ENCODE results near the gene FAM20A. TPM values are rescaled to one million over a fixed set of nuclear protein-coding genes. Genes with fewer than 3 reads are reported as not detected.

The FAM20A gene
- total RNA-seq, 2 experiments from 2014 or later = not detected

- H3K4me1 Mint-ChIP-seq (ENCODE audit: low read depth) = no peaks in the 10 kb centered on the region
- no peaks in the 10 kb centered on the region for H3K27me3 Mint-ChIP-seq (ENCODE audit: low read depth)
- CTCF ChIA-PET = no interaction called here
- no peak overlapping the region for H3K4me3 Mint-ChIP-seq
- no peaks in the 10 kb centered on the region for H3K36me3 Mint-ChIP-seq (ENCODE audit: low read depth)
- H3K27ac Mint-ChIP-seq = no peak overlapping the region
- no peak for DNase-seq
- intact Hi-C loops (cut with micrococcal nuclease) = no loop called here
- no peaks in the 10 kb centered on the region for H3K9me3 Mint-ChIP-seq
Measured at GRCh38 chr17:68567581-68567980, 33.6 kb downstream of the FAM20A start.

- no peak overlapping the region for H3K4me3 Mint-ChIP-seq
- intact Hi-C loops (cut with micrococcal nuclease) = no loop called here
- H3K9me3 Mint-ChIP-seq = no peaks in the 10 kb centered on the region
- no peaks in the 10 kb centered on the region for H3K27me3 Mint-ChIP-seq (ENCODE audit: low read depth)
- H3K27ac Mint-ChIP-seq = no peak overlapping the region
- no peak for DNase-seq
- CTCF ChIA-PET = no interaction called here
- no peaks in the 10 kb centered on the region for H3K4me1 Mint-ChIP-seq (ENCODE audit: low read depth)
- no peaks in the 10 kb centered on the region for H3K36me3 Mint-ChIP-seq (ENCODE audit: low read depth)
Measured at GRCh38 chr17:68567035-68567434, 34.1 kb downstream of the FAM20A start.

- no peak overlapping the region for H3K4me3 Mint-ChIP-seq
- CTCF ChIA-PET = no interaction called here
- no peak overlapping the region for H3K27ac Mint-ChIP-seq
- no peaks in the 10 kb centered on the region for H3K9me3 Mint-ChIP-seq
- no peaks in the 10 kb centered on the region for H3K27me3 Mint-ChIP-seq (ENCODE audit: low read depth)
- H3K4me1 Mint-ChIP-seq (ENCODE audit: low read depth) = no peaks in the 10 kb centered on the region
- no peak for DNase-seq
- no peaks in the 10 kb centered on the region for H3K36me3 Mint-ChIP-seq (ENCODE audit: low read depth)
- intact Hi-C loops (cut with micrococcal nuclease) = no loop called here
Measured at GRCh38 chr17:68566442-68566738, 34.8 kb downstream of the FAM20A start.

- H3K27me3 Mint-ChIP-seq (ENCODE audit: low read depth) = no peaks in the 10 kb centered on the region
Measured at GRCh38 chr17:68565661-68566441, 35.3 kb downstream of the FAM20A start.

GRCh38 chr17:68564415-68565111 lies 36.6 kb downstream of the FAM20A start:
- intact Hi-C loops (cut with micrococcal nuclease) = no loop called here
- CTCF ChIA-PET = interaction anchor here (0.6 kb wide), 1 partner anchor 1015 kb away, joined by 3 read pairs; no protein-coding TSS in a partner anchor
- no peak for DNase-seq
- H3K36me3 Mint-ChIP-seq (ENCODE audit: low read depth) = no peaks in the 10 kb centered on the region
- no peaks in the 10 kb centered on the region for H3K4me1 Mint-ChIP-seq (ENCODE audit: low read depth)
- no peak overlapping the region for H3K27ac Mint-ChIP-seq
- H3K27me3 Mint-ChIP-seq (ENCODE audit: low read depth) = no peaks in the 10 kb centered on the region
- H3K9me3 Mint-ChIP-seq = no peaks in the 10 kb centered on the region
- no peak overlapping the region for H3K4me3 Mint-ChIP-seq

More at GRCh38 chr17:68565661-68566441, 35.3 kb downstream of the FAM20A start:
- Mint-ChIP-seq H3K9me3 (no peaks in the 10 kb centered on the region), H3K36me3 (ENCODE audit: low read depth) (no peaks in the 10 kb centered on the region), H3K4me3 (no peak overlapping the region), H3K27ac (no peak overlapping the region), H3K4me1 (ENCODE audit: low read depth) (no peaks in the 10 kb centered on the region)
- intact Hi-C loops (cut with micrococcal nuclease) = no loop called here
- CTCF ChIA-PET = no interaction called here
- DNase-seq = no peak

- H3K9me3 Mint-ChIP-seq = no peaks in the 10 kb centered on the region
Measured at GRCh38 chr17:68562736-68563135, 38.4 kb downstream of the FAM20A start.

GRCh38 chr17:68560966-68561720 lies 40.0 kb downstream of the FAM20A start:
- no peak overlapping the region for H3K4me3 Mint-ChIP-seq
- no peaks in the 10 kb centered on the region for H3K9me3 Mint-ChIP-seq
- no peaks in the 10 kb centered on the region for H3K36me3 Mint-ChIP-seq (ENCODE audit: low read depth)
- no peaks in the 10 kb centered on the region for H3K4me1 Mint-ChIP-seq (ENCODE audit: low read depth)
- CTCF ChIA-PET = no interaction called here
- H3K27ac Mint-ChIP-seq = no peak overlapping the region
- no peaks in the 10 kb centered on the region for H3K27me3 Mint-ChIP-seq (ENCODE audit: low read depth)
- intact Hi-C loops (cut with micrococcal nuclease) = no loop called here
- DNase-seq = no peak

More at GRCh38 chr17:68562736-68563135, 38.4 kb downstream of the FAM20A start:
- Mint-ChIP-seq H3K27ac (no peak overlapping the region), H3K4me3 (no peak overlapping the region), H3K4me1 (ENCODE audit: low read depth) (no peaks in the 10 kb centered on the region), H3K27me3 (ENCODE audit: low read depth) (no peaks in the 10 kb centered on the region), H3K36me3 (ENCODE audit: low read depth) (no peaks in the 10 kb centered on the region)
- DNase-seq = no peak
- CTCF ChIA-PET = interaction anchor here (1.1 kb wide), 1 partner anchor 29 kb away, joined by 3 read pairs; no protein-coding TSS in a partner anchor
- intact Hi-C loops (cut with micrococcal nuclease) = no loop called here

- Mint-ChIP-seq H3K27ac (no peak overlapping the region), H3K4me3 (no peak overlapping the region), H3K36me3 (ENCODE audit: low read depth) (no peaks in the 10 kb centered on the region), H3K4me1 (ENCODE audit: low read depth) (no peaks in the 10 kb centered on the region), H3K27me3 (ENCODE audit: low read depth) (no peaks in the 10 kb centered on the region), H3K9me3 (no peaks in the 10 kb centered on the region)
- CTCF ChIA-PET = no interaction called here
- intact Hi-C loops (cut with micrococcal nuclease) = no loop called here
- DNase-seq = no peak
Measured at GRCh38 chr17:68559316-68559715, 41.9 kb downstream of the FAM20A start.

GRCh38 chr17:68556551-68556950 lies 44.6 kb downstream of the FAM20A start:
- CTCF ChIA-PET = no interaction called here

GRCh38 chr17:68544111-68544915 lies 56.9 kb downstream of the FAM20A start:
- Mint-ChIP-seq H3K9me3 (peaks cover 6% of the 10 kb centered on the region), H3K36me3 (ENCODE audit: low read depth) (peaks cover 2% of the 10 kb centered on the region), H3K27ac (no peak overlapping the region), H3K27me3 (ENCODE audit: low read depth) (no peaks in the 10 kb centered on the region), H3K4me3 (no peak overlapping the region), H3K4me1 (ENCODE audit: low read depth) (no peaks in the 10 kb centered on the region)
- CTCF ChIA-PET = no interaction called here
- intact Hi-C loops (cut with micrococcal nuclease) = no loop called here
- no peak for DNase-seq

More at GRCh38 chr17:68556551-68556950, 44.6 kb downstream of the FAM20A start:
- H3K36me3 Mint-ChIP-seq (ENCODE audit: low read depth) = no peaks in the 10 kb centered on the region
- intact Hi-C loops (cut with micrococcal nuclease) = no loop called here
- DNase-seq = no peak
- H3K27ac Mint-ChIP-seq = no peak overlapping the region
- H3K4me3 Mint-ChIP-seq = no peak overlapping the region
- no peaks in the 10 kb centered on the region for H3K9me3 Mint-ChIP-seq
- no peaks in the 10 kb centered on the region for H3K27me3 Mint-ChIP-seq (ENCODE audit: low read depth)
- peaks cover 1% of the 10 kb centered on the region for H3K4me1 Mint-ChIP-seq (ENCODE audit: low read depth)

GRCh38 chr17:68542698-68543463 lies 58.3 kb downstream of the FAM20A start:
- Mint-ChIP-seq H3K4me3 (no peak overlapping the region), H3K36me3 (ENCODE audit: low read depth) (peaks cover 2% of the 10 kb centered on the region), H3K4me1 (ENCODE audit: low read depth) (no peaks in the 10 kb centered on the region), H3K27me3 (ENCODE audit: low read depth) (no peaks in the 10 kb centered on the region), H3K27ac (no peak overlapping the region), H3K9me3 (peaks cover 6% of the 10 kb centered on the region)
- CTCF ChIA-PET = no interaction called here
- no peak for DNase-seq
- intact Hi-C loops (cut with micrococcal nuclease) = no loop called here

Measured in activated naive CD4-positive, alpha-beta T cell treated with anti-CD3 and anti-CD28 coated beads for 36 hours (primary cell).